Choroid plexus epithelial cell (primary cell): ENCODE data around the gene IFNAR2.

Experiments
- DNase-seq: peaks from one replicate; pipeline ENCODE4 v3.0.0-alpha.2; 2010; ENCODE audit warnings: low read depth
- H3K4me3 ChIP-seq: 2 replicates; pipeline ENCODE4 v1.5.1; 2011; ENCODE audit warnings: low read depth, mild to moderate bottlenecking, control low read depth, low read length, moderate library complexity
- TF ChIP-seq, protein P1 (sequence below): conservative IDR thresholded peaks from 2 replicates; pipeline ENCODE4 v1.5.1; 2011; ENCODE audit warnings: low read depth, mild to moderate bottlenecking, control low read depth, inconsistent platforms, low read length, moderate library complexity

Gene IFNAR2

DNA sequence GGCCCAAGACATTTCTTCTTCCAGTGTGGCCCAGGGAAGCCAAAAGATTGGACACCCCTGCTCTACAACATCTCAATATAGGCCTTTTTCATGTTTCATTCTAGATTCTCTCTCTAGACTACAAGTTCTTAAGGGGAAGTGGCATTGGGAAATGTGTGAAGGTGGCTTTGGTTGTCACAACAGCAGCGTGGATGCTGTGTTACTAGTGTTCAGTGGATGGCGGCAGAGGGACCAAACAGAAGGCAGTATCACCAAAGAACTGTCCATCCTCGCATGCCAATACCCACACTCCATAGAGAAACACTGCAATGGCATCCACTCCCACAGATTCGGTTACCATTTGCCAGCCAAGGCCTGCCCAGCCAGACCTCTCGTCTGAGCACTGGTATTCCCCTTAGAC, 24.3 kb upstream of the IFNAR2 start:
- DNase-seq: no peak
- no peak overlapping the region for H3K4me3 ChIP-seq
- TF ChIP-seq, protein P1, sequence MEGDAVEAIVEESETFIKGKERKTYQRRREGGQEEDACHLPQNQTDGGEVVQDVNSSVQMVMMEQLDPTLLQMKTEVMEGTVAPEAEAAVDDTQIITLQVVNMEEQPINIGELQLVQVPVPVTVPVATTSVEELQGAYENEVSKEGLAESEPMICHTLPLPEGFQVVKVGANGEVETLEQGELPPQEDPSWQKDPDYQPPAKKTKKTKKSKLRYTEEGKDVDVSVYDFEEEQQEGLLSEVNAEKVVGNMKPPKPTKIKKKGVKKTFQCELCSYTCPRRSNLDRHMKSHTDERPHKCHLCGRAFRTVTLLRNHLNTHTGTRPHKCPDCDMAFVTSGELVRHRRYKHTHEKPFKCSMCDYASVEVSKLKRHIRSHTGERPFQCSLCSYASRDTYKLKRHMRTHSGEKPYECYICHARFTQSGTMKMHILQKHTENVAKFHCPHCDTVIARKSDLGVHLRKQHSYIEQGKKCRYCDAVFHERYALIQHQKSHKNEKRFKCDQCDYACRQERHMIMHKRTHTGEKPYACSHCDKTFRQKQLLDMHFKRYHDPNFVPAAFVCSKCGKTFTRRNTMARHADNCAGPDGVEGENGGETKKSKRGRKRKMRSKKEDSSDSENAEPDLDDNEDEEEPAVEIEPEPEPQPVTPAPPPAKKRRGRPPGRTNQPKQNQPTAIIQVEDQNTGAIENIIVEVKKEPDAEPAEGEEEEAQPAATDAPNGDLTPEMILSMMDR: no peak

DNA sequence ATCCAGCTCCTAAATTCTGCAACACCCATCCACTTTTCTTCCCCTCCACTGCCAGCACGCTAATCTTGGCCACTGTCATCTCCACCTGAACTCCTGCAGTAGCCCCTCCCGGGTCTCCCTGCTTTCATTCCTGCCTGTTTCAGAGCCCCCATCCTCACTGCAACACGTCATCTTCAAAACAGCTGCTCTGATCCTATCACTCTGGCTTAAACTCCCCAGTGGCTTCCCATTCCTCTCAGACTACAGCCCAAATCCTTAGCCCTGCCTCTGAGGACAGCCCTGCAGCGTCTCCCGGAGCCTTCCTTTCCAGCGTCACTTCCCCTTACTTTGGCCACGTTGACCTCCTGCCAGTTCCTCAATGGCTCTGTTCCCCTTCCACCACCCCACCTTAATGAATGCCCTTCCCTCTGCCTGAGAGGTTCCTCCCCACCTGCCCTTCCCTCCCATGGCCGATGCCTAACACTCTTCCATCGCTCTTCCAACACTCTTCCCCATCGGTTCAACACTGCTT, 22.9 kb upstream of the IFNAR2 start:
- DNase-seq: no peak
- no peak overlapping the region for H3K4me3 ChIP-seq
- TF ChIP-seq, protein P1: no peak

DNA sequence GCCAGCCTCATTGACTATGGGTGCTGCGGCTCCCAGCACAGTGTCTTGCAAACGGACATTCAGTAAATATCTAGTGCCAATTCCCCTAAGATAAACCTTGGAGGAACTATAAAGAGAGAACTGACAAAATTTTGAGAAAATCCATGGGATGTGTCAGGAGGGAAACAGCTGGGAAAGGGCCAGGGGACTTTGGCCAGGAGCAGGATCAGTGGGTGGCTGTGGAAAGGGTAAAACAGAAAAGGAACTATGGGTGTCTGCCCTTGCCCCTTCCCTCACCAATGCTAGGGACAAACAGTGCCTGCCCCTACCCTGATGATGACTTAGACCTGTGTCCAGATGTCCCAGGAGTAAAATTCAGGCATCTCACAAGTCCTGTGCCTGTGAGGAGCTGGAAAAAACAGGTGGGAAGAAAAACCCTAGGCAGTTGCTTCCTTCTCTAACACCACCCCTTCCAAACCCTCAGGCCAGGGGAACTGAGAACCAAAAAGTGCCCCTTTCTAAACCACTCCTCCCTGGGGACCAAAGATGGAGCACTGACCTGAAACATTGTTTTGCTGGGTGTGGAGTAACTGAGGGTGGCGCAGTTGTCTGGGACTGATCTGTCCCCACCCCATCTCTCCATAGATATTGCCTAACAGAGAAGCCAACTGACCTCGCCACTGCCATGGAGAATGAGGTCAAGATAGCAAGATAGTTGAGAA, 22.1 kb upstream of the IFNAR2 start:
- H3K4me3 ChIP-seq: no peak overlapping the region
- no peak for DNase-seq
- TF ChIP-seq, protein P1: no peak

DNA sequence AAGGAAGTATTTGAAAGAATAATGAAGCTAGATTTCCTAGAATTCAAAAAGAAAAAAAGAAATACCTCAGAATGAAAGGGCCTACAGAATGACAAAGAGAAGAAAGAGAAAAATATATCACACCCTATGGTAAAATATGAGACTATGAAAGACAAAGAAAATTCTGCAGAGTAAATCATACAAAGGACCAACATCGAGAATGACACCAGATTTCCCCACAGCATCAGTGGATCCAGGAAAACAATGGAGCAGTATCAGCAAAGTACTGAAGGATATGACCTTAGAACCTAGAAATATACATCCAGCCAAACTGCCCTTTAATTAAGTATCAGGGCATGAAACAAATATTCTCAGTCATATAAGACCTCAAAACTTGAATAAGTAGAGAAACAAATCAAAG, 21.2 kb upstream of the IFNAR2 start:
- TF ChIP-seq, protein P1: no peak
- H3K4me3 ChIP-seq: no peak overlapping the region
- peak; percentile 22 for DNase-seq

DNA sequence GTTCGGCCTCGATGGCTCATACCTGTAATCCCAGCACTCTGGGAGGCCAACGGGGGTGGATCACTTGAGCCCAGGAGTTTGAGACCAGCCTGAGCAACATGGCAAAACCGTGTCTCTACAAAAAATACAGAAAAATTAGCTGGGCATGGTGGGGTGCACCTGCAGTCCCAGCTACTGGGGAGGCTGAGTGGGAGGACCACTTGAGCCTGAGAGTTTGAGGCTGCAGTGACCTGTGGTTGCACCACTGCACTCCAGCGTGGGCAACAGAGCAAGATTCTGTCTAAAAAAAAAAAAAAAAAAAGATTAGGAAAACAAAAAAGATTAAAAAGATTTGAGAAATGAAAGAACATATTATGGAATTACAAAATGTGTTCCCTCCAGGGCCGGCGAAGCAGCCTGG, 18.4 kb upstream of the IFNAR2 start:
- no peak for DNase-seq
- TF ChIP-seq, protein P1: no peak
- H3K4me3 ChIP-seq: no peak overlapping the region

DNA sequence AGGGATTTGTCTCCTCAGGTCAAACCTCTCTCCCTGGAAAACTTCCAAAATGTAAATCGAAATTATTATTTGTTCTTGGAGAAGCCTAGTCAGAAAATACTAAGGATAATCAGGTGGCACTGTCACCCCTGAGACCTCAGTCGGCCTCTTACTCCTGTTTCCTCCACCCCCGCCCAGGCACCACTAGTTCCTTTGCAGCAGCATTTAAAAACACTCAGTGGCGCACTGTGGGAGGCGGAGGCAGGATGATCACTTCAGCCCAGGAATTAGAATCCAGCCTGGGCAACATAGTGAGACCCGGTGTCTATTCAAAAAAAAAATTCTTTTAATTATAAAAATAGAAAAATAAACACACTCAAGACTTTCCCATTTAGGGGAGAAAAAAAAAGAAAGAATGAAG, 18.0 kb upstream of the IFNAR2 start:
- TF ChIP-seq, protein P1: no peak
- DNase-seq: no peak
- H3K4me3 ChIP-seq: no peak overlapping the region
